ENCODE results near the gene L3MBTL4.
"Not testable (repeated sequence)": the region's sequence is repeated elsewhere in the genome, so short reads cannot be mapped to it uniquely, and the experiment has no call there.

L3MBTL4 gene

GRCh38 chr18:6310714-6311113 lies 104.0 kb downstream of the L3MBTL4 start:
- no peak for DNase-seq (ENCODE audit: low spot score)

DNA sequence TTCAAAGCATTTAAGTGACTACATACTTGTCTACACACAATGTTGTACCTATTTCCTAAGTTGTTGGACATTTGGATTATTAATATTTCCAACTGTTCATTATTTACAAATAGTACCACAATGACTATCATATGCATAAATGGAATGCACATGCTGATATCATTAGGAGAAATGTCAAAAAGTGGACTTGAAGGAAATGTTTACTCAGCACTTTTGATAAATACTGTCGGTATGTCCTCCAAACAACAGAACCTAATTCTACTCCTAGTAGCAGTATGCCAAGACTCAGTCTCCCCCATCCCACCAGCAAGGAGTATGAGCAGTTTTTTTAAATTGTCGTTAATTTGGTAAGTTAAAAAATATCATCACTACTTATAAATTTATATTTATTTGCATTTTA lies 116.8 kb downstream of the L3MBTL4 start:
- no peak for DNase-seq (ENCODE audit: low spot score)

- no peak for DNase-seq (ENCODE audit: low spot score)
These were observed 120.4 kb downstream of the L3MBTL4 start for GRCh38 chr18:6294148-6294784.

DNA sequence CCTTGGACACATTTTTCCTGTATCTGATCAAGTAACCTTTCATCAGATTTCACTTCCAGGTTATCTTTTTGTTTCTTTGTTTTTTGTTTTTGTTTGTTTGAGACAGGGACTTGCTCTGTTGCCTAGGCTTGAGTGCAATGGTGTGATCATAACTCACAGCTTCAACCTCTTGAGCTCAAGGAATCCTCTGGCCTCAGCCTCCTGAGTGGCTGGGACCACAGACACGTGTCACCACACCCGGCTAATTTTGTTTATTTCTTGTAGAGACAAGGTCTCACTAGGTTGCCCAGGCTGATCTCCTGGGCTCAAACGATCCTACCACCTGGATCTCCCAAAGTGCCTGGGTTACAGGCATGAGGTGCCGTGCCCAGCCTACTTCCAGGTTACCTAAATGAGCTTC lies 124.9 kb downstream of the L3MBTL4 start:
- DNase-seq (ENCODE audit: low spot score), result no peak

DNA sequence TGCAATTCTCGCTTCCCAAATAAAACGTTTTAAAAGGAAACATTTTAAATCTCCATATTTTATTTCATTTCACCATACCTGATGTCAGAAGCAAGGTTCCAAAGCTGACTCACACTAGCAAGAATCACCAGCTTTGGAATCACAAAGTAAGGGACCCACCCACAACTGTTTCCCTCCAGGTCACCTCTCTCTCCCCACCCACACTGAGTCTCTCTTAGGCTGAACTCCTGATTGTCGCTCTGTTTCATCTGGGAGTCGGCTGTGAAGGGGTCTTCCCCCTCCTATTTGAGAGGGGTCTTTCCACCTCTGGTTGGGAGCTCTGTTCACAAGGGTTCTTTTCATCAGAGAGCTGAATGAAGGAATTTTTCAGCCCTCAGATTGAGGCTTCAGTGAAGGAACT lies 128.1 kb downstream of the L3MBTL4 start:
- no peak for DNase-seq (ENCODE audit: low spot score)

GRCh38 chr18:6284761-6285160 lies 129.9 kb downstream of the L3MBTL4 start:
- DNase-seq (ENCODE audit: low spot score), result no peak

GRCh38 chr18:6284300-6284699 lies 130.4 kb downstream of the L3MBTL4 start:
- no peak for DNase-seq (ENCODE audit: low spot score)

GRCh38 chr18:6281874-6282273 lies 132.8 kb downstream of the L3MBTL4 start:
- no peak for DNase-seq (ENCODE audit: low spot score)

- DNase-seq (ENCODE audit: low spot score), result no peak
These were observed 134.4 kb downstream of the L3MBTL4 start for GRCh38 chr18:6280211-6280743.

GRCh38 chr18:6279308-6279707 lies 135.4 kb downstream of the L3MBTL4 start:
- DNase-seq (ENCODE audit: low spot score), result no peak

- DNase-seq (ENCODE audit: low spot score), result no peak
These were observed 141.3 kb downstream of the L3MBTL4 start for GRCh38 chr18:6273423-6273822.

DNA sequence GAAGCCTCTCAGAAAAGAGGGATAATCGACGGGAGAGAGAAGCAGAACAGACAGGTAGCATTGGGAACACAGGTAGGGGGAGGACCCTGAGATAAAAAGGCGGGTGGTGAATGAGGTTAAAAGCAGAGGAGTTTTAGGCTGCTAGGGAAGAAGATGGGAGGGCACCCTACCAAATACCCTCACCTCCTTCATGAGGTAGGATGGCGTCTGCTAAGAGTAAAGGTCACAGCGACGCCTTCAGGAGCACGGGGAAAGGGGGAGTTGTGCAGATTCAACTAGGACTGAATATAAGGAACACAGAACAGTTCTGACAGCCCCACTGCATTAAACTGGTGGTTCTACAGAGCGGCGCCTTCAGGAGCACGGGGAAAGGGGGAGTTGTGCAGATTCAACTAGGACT lies 142.6 kb downstream of the L3MBTL4 start:
- DNase-seq (ENCODE audit: low spot score), result not testable (repeated sequence)

- no peak for DNase-seq (ENCODE audit: low spot score)
These were observed 143.1 kb downstream of the L3MBTL4 start for GRCh38 chr18:6271585-6271984.

DNA sequence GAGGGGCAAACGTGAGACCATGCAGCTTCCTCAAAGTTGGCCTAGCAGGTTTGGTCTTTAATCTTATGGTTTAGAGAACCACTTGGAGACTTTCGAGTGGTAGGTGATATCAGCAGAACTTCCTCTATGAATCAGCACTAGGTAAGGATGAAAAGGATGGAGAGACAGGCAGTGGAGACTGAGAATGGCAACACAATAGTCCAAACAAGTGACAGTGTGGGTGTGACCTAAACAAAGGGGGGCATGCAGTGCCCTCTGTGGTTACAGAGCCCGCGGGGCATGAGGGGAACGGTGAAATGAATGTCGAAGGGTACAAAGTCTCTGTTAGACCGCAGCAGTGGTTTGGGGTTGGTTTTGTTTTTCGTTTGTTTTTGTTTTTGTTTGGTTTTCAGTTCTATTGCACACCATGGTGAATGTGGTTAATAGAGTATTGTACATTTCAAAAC lies 143.9 kb downstream of the L3MBTL4 start:
- no peak for DNase-seq (ENCODE audit: low spot score)

DNA sequence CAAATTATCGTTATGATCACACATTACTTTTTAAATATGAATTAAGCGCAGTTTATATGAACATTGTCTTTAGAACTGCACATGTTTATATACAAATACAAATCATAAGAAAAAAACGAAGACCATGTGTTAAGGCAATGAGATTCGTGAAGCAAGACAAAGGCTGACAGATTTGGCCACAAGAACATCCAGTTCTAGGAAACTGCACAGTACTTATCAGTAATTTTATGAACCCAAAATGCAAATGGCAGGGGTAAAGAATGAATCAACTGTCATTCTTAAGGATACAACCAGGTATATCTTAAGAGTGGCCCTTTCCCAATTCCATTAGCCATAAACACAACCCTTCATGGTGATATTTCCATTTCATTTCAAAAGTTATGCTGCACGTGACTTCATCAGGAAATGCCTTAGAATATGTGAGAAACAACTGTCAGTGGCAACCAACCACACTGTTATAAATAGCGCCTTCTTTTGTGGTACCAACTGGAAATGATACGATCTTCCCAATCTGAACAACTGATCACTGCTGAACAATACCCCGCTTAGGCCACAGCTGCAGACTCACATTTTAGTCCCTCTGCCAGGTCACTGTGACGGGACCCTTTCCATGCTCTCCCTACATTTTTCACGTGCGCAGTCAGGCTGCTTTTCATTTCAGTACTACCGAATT lies 144.9 kb downstream of the L3MBTL4 start:
- no peak for DNase-seq (ENCODE audit: low spot score)

GRCh38 chr18:6266212-6266611 lies 148.5 kb downstream of the L3MBTL4 start:
- DNase-seq (ENCODE audit: low spot score), result no peak

GRCh38 chr18:6261938-6262337 lies 152.8 kb downstream of the L3MBTL4 start:
- no peak for DNase-seq (ENCODE audit: low spot score)

DNA sequence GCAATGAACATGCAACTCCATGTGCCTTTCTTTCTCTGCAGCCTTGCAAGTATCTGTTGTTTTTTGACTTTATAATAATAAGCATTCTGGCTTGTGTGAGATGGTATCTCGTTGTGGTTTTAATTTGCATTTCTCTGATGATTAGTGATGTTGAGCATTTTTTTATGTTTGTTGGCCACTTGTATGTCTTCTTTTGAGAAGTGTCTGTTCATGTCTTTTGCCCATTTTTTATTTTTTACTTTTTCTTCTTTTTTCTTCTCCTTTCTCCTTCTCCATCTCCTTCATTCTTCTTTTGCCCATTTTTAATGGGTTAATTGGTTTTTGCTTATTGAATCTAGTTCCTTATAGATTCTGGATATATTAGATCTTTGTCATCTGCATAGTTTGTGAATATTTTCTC lies 155.4 kb downstream of the L3MBTL4 start:
- DNase-seq (ENCODE audit: low spot score), result not testable (repeated sequence)

DNA sequence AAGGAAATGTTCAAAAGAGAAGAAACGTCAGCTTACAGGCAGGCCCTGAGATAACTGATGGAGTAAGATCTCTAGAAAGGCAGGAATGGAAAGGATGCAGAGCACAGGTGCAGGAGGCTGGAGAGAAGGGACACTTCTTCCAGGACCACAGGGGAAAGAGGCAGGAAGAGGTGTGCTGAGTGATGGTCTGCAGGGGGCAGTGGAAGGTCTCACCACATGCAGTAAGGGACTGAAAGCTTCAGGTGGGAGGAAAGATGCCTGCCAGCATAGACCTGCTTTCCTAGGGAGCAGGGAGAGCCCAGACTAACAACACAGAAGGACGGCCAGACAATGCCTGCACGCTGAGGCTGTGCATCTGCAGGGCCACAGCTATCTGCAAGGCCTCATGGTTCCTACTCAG lies 156.8 kb downstream of the L3MBTL4 start:
- DNase-seq (ENCODE audit: low spot score), result no peak

DNA sequence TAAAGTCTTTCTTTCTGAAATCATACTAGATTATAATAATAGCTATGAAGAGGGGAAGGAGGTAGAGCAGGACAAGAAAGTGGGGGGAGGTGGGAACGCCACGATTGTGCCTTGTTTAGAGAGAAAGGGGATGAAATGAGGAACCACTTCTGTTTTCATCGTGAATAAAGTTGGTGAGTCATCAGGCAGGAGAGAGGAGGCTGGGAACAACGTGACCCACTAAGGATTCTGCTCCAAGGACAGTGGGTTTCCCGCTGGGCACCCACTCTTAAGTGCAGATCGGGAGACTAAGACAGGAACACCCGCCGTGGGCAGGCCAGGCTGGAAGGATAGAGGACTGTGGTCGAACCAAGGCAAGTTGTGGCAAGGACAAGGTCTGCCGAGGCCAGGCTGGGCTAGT lies 158.2 kb downstream of the L3MBTL4 start:
- no peak for DNase-seq (ENCODE audit: low spot score)

GRCh38 chr18:6255886-6256285 lies 158.8 kb downstream of the L3MBTL4 start:
- DNase-seq (ENCODE audit: low spot score), result no peak

GRCh38 chr18:6255116-6255705 lies 159.5 kb downstream of the L3MBTL4 start:
- DNase-seq (ENCODE audit: low spot score), result no peak

DNA sequence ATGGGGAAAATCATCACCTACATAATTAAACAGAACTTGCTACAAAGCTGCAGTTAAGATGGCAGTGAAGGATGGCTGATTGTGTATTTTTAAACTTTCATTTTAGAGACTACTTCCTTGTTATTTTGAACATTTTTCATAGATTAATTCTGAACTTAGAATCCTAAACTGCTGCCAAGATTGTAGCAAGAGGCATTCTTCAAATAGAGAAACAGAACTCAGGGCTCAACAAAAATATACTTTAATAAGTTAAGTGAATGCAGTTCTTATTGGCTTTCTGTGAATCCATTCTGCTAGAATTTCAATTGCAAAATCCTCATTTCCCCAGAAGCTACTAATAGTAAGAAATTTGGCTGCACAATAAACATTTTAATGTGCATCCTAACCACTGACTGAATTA lies 160.3 kb downstream of the L3MBTL4 start:
- DNase-seq (ENCODE audit: low spot score), result no peak

Measured in hematopoietic multipotent progenitor cell treated with erythropoietin and hydrocortisone succinate and interleukin-3 and kit ligand, for 15 days (in vitro differentiated cells).